ENCODE measurements around the gene CCDC91. TPM values are rescaled to one million over a fixed set of nuclear protein-coding genes. Genes with fewer than 3 reads are reported as not detected.

The CCDC91 gene
- polyA plus RNA-seq, 1 donor (not counting 4 experiments of a cell fraction or from before 2014, with no cell fraction given): 26.5 TPM

GRCh38 chr12:28144532-28144931 is 45.7 kb upstream of the CCDC91 start:
- H3K4me2 ChIP-seq (ENCODE audit: control insufficient read depth, extremely low read depth, insufficient read depth, low read depth, low read length): no peak overlapping the region
- no peak overlapping the region for H2AFZ ChIP-seq (ENCODE audit: control insufficient read depth, low read length)
- H3K4me3 ChIP-seq (ENCODE audit: control insufficient read depth in 2 of 3, extremely low read depth in 1 of 3, insufficient read depth in 2 of 3, low read depth in 1 of 3, low read length in 3 of 3): no peak overlapping the region
- no peak overlapping the region for H3K9ac ChIP-seq (ENCODE audit: control insufficient read depth, extremely low read depth, insufficient read depth, low read length)
- H3K36me3 ChIP-seq (ENCODE audit: control insufficient read depth in 2 of 2, extremely low read depth in 1 of 2, insufficient read depth in 2 of 2, low read length in 2 of 2): peaks cover 0 to 4% of the 10 kb centered on the region in 2 experiments
- dilution Hi-C loops (cut with MboI; ENCODE audit: extremely low pct_ligation_motif_present, low sequenced_read_pairs): no loop called here
- no peaks in the 10 kb centered on the region for H3K79me2 ChIP-seq (ENCODE audit: control insufficient read depth, insufficient read depth, low read length)
- H3K4me1 ChIP-seq (ENCODE audit: control insufficient read depth, extremely low read depth, insufficient read depth, low read length): no peaks in the 10 kb centered on the region
- H4K20me1 ChIP-seq (ENCODE audit: control insufficient read depth, extremely low read depth, insufficient read depth, low read length): no peaks in the 10 kb centered on the region
- no peaks in the 10 kb centered on the region for H3K27me3 ChIP-seq (ENCODE audit: control insufficient read depth, extremely low read depth, insufficient read depth, low read length)
- no peaks in the 10 kb centered on the region for H3K9me1 ChIP-seq (ENCODE audit: control insufficient read depth, extremely low read depth, insufficient read depth, low read length)
- DNase-seq (ENCODE audit: low read depth, low spot score) (no peak), FAIRE-seq (no peak)
- TF ChIP-seq CTCF (optimal IDR thresholded peaks at IDR 0.05 in 1 of 3, IDR thresholded peaks at IDR 0.05 in 1 of 3, conservative IDR thresholded peaks at IDR 0.05 in 1 of 3; ENCODE audit: extremely low read depth in 1 of 3, insufficient read depth in 2 of 3, low read length in 3 of 3) (no peak), EZH2 (IDR thresholded peaks at IDR 0.05; ENCODE audit: low read length) (no peak)
- no peaks in the 10 kb centered on the region for H3K9me3 ChIP-seq (ENCODE audit: control insufficient read depth, low read depth, low read length)
- H3K27ac ChIP-seq (ENCODE audit: control insufficient read depth, insufficient read depth, low read length): no peak overlapping the region

- DNase-seq (ENCODE audit: low read depth, low spot score): no peak
- Histone ChIP-seq H3K9me3 (ENCODE audit: control insufficient read depth, low read depth, low read length) (no peaks in the 10 kb centered on the region), H3K4me2 (ENCODE audit: control insufficient read depth, extremely low read depth, insufficient read depth, low read depth, low read length) (no peak overlapping the region), H3K4me3 (ENCODE audit: control insufficient read depth in 2 of 3, extremely low read depth in 1 of 3, insufficient read depth in 2 of 3, low read depth in 1 of 3, low read length in 3 of 3) (no peak overlapping the region), H3K27me3 (ENCODE audit: control insufficient read depth, extremely low read depth, insufficient read depth, low read length) (no peaks in the 10 kb centered on the region), H3K9me1 (ENCODE audit: control insufficient read depth, extremely low read depth, insufficient read depth, low read length) (no peaks in the 10 kb centered on the region), H3K4me1 (ENCODE audit: control insufficient read depth, extremely low read depth, insufficient read depth, low read length) (no peaks in the 10 kb centered on the region), H3K9ac (ENCODE audit: control insufficient read depth, extremely low read depth, insufficient read depth, low read length) (no peak overlapping the region), H3K79me2 (ENCODE audit: control insufficient read depth, insufficient read depth, low read length) (no peaks in the 10 kb centered on the region), H3K36me3 (ENCODE audit: control insufficient read depth in 2 of 2, extremely low read depth in 1 of 2, insufficient read depth in 2 of 2, low read length in 2 of 2) (peaks cover 0 to 3% of the 10 kb centered on the region in 2 experiments), H3K27ac (ENCODE audit: control insufficient read depth, insufficient read depth, low read length) (no peak overlapping the region), H4K20me1 (ENCODE audit: control insufficient read depth, extremely low read depth, insufficient read depth, low read length) (no peaks in the 10 kb centered on the region), H2AFZ (ENCODE audit: control insufficient read depth, low read length) (no peak overlapping the region)
- TF ChIP-seq CTCF (optimal IDR thresholded peaks at IDR 0.05 in 1 of 3, IDR thresholded peaks at IDR 0.05 in 1 of 3, conservative IDR thresholded peaks at IDR 0.05 in 1 of 3; ENCODE audit: extremely low read depth in 1 of 3, insufficient read depth in 2 of 3, low read length in 3 of 3) (no peak), EZH2 (IDR thresholded peaks at IDR 0.05; ENCODE audit: low read length) (no peak)
- dilution Hi-C loops (cut with MboI; ENCODE audit: extremely low pct_ligation_motif_present, low sequenced_read_pairs): no loop called here
- no peak for FAIRE-seq
These were observed 45.0 kb upstream of the CCDC91 start for GRCh38 chr12:28145216-28145615.
